Endothelial cell of umbilical vein (primary cell): ENCODE data around the gene TSEN34.

Experiments
- CTCF ChIP-seq, 2 donors: IDR thresholded peaks; 1 replicate in 1 of 2; 2 replicates in 1 of 2; pipeline ENCODE4 v1.5.1; 2011; ENCODE audit warnings: low read length in 2 of 2, mild to moderate bottlenecking in 2 of 2, moderate library complexity in 2 of 2, control low read depth in 1 of 2, inconsistent platforms in 1 of 2, low read depth in 1 of 2; ENCODE audit not compliant: insufficient read depth in 1 of 2; ENCODE audit errors: extremely low read depth in 1 of 2
- POLR2A ChIP-seq: IDR thresholded peaks from 2 replicates; pipeline ENCODE4 v1.6.1; 2012; ENCODE audit warnings: low read depth, mild to moderate bottlenecking, control low read depth, low read length

- TF ChIP-seq POLR2A (no peak), CTCF (IDR thresholded peaks at IDR 0.05; ENCODE audit: extremely low read depth in 1 of 2, insufficient read depth in 1 of 2, low read depth in 1 of 2, low read length in 2 of 2) (no peak)
Observed at GRCh38 chr19:54180691-54181091, 10.4 kb upstream of the TSEN34 start.
